ENCODE data around the gene C22orf42.
"Not testable (repeated sequence)": the region's sequence is repeated elsewhere in the genome, so short reads cannot be mapped to it uniquely, and the experiment has no call there.

C22orf42 gene

GRCh38 chr22:32150647-32151046, 8.5 kb downstream of the C22orf42 start:
- H3K27ac ChIP-seq (ENCODE audit: low read depth, low read length, poor library complexity, severe bottlenecking); H3K79me2 ChIP-seq (ENCODE audit: insufficient read depth, low read length); H3K27me3 ChIP-seq (ENCODE audit: insufficient read depth, low read length); H3K4me3 ChIP-seq (ENCODE audit: low read depth, low read length, poor library complexity, severe bottlenecking); H4K20me1 ChIP-seq (ENCODE audit: insufficient read depth, low read length); H3K4me1 ChIP-seq (ENCODE audit: insufficient read depth, low read length, severe bottlenecking); H3F3A ChIP-seq (ENCODE audit: insufficient read depth, low read length); H3K9me3 ChIP-seq (ENCODE audit: low read length); H3K9ac ChIP-seq (ENCODE audit: low read length); H2AFZ ChIP-seq (ENCODE audit: low read length); H3K36me3 ChIP-seq (ENCODE audit: insufficient read depth, low read length); H3K4me2 ChIP-seq (ENCODE audit: low read length); H3K9me2 ChIP-seq (ENCODE audit: low read depth, low read length): not testable (repeated sequence)

GRCh38 chr22:32148372-32148771, 10.7 kb downstream of the C22orf42 start:
- H3K27me3 ChIP-seq (ENCODE audit: insufficient read depth, low read length); H3K9ac ChIP-seq (ENCODE audit: low read length); H3K36me3 ChIP-seq (ENCODE audit: insufficient read depth, low read length); H3K4me3 ChIP-seq (ENCODE audit: low read depth, low read length, poor library complexity, severe bottlenecking); H3K27ac ChIP-seq (ENCODE audit: low read depth, low read length, poor library complexity, severe bottlenecking); H4K20me1 ChIP-seq (ENCODE audit: insufficient read depth, low read length); H3K4me1 ChIP-seq (ENCODE audit: insufficient read depth, low read length, severe bottlenecking); H3K9me2 ChIP-seq (ENCODE audit: low read depth, low read length); H3K4me2 ChIP-seq (ENCODE audit: low read length); H3K79me2 ChIP-seq (ENCODE audit: insufficient read depth, low read length); H3F3A ChIP-seq (ENCODE audit: insufficient read depth, low read length); H3K9me3 ChIP-seq (ENCODE audit: low read length); H2AFZ ChIP-seq (ENCODE audit: low read length): not testable (repeated sequence)

GRCh38 chr22:32147128-32147527, 12.0 kb downstream of the C22orf42 start:
- not testable (repeated sequence) for H4K20me1 ChIP-seq (ENCODE audit: insufficient read depth, low read length); H3K4me1 ChIP-seq (ENCODE audit: insufficient read depth, low read length, severe bottlenecking); H3K9me3 ChIP-seq (ENCODE audit: low read length); H3K4me2 ChIP-seq (ENCODE audit: low read length); H3K9ac ChIP-seq (ENCODE audit: low read length); H3K9me2 ChIP-seq (ENCODE audit: low read depth, low read length); H3K79me2 ChIP-seq (ENCODE audit: insufficient read depth, low read length); H3K27ac ChIP-seq (ENCODE audit: low read depth, low read length, poor library complexity, severe bottlenecking); H3K4me3 ChIP-seq (ENCODE audit: low read depth, low read length, poor library complexity, severe bottlenecking); H3F3A ChIP-seq (ENCODE audit: insufficient read depth, low read length); H3K36me3 ChIP-seq (ENCODE audit: insufficient read depth, low read length); H3K27me3 ChIP-seq (ENCODE audit: insufficient read depth, low read length); H2AFZ ChIP-seq (ENCODE audit: low read length)

GRCh38 chr22:32144496-32145274, 14.4 kb downstream of the C22orf42 start:
- Histone ChIP-seq H3K9ac (ENCODE audit: low read length) (no peak overlapping the region), H3K4me1 (ENCODE audit: insufficient read depth, low read length, severe bottlenecking) (peaks cover 3% of the 10 kb centered on the region), H4K20me1 (ENCODE audit: insufficient read depth, low read length) (no peaks in the 10 kb centered on the region), H3K79me2 (ENCODE audit: insufficient read depth, low read length) (no peaks in the 10 kb centered on the region), H3K27ac (ENCODE audit: low read depth, low read length, poor library complexity, severe bottlenecking) (no peak overlapping the region), H3K36me3 (ENCODE audit: insufficient read depth, low read length) (no peaks in the 10 kb centered on the region), H3K4me2 (ENCODE audit: low read length) (no peak overlapping the region), H3K27me3 (ENCODE audit: insufficient read depth, low read length) (no peaks in the 10 kb centered on the region), H3K4me3 (ENCODE audit: low read depth, low read length, poor library complexity, severe bottlenecking) (no peak overlapping the region), H3K9me2 (ENCODE audit: low read depth, low read length) (no peaks in the 10 kb centered on the region), H3K9me3 (ENCODE audit: low read length) (no peaks in the 10 kb centered on the region), H2AFZ (ENCODE audit: low read length) (no peak overlapping the region), H3F3A (ENCODE audit: insufficient read depth, low read length) (no peaks in the 10 kb centered on the region)
- no peak for TF ChIP-seq CTCF (IDR thresholded peaks at IDR 0.05; ENCODE audit: low read length)
- no peak for TF ChIP-seq EZH2 (IDR thresholded peaks at IDR 0.05; ENCODE audit: borderline replicate concordance, low read length)
